Keratinocyte (primary cell): Measurements from ENCODE around the gene CAV2. TPM values are rescaled to one million over a fixed set of nuclear protein-coding genes. Genes with fewer than 3 reads are reported as not detected.

ENCODE experiments used
- DNase-seq: peaks from one replicate; pipeline ENCODE4 v3.0.0-alpha.2; 2011; ENCODE audit warnings: low read depth, missing footprints, low spot score
- FAIRE-seq: peaks from 2 replicates; lab custom pipeline; 2011; peaks lifted over from hg19 to GRCh38; lab: Jason Lieb, UNC
- H2AFZ ChIP-seq: 2 replicates; pipeline ENCODE4 v1.6.0; 2012; ENCODE audit warnings: low read length, control low read depth, inconsistent platforms; ENCODE audit not compliant: control insufficient read depth
- H3K27ac ChIP-seq: 2 replicates; pipeline ENCODE4 v1.5.1; 2011; ENCODE audit warnings: low read length; ENCODE audit not compliant: control insufficient read depth, insufficient read depth
- H3K27me3 ChIP-seq: 3 replicates; pipeline ENCODE4 v1.6.0; 2011; ENCODE audit warnings: low read length; ENCODE audit not compliant: control insufficient read depth, insufficient read depth; ENCODE audit errors: extremely low read depth
- H3K36me3 ChIP-seq, 2 experiments: 2 replicates in 1 of 2; 3 replicates in 1 of 2; pipeline ENCODE4 v1.5.1; 2011; ENCODE audit warnings: low read length in 2 of 2, mild to moderate bottlenecking in 1 of 2; ENCODE audit not compliant: control insufficient read depth in 2 of 2, insufficient read depth in 2 of 2; ENCODE audit errors: extremely low read depth in 1 of 2
- H3K4me1 ChIP-seq: 3 replicates; pipeline ENCODE4 v1.5.1; 2011; ENCODE audit warnings: low read length; ENCODE audit not compliant: control insufficient read depth, insufficient read depth; ENCODE audit errors: extremely low read depth
- H3K4me2 ChIP-seq: 3 replicates; pipeline ENCODE4 v1.6.0; 2011; ENCODE audit warnings: low read depth, low read length; ENCODE audit not compliant: control insufficient read depth, insufficient read depth; ENCODE audit errors: extremely low read depth
- H3K4me3 ChIP-seq, 3 experiments: fragments of 200-600 bp in 1 of 3; sonication (generic) in 1 of 3; 2 replicates in 2 of 3; 3 replicates in 1 of 3; pipeline ENCODE4 v1.5.1; 2011 to 2016; ENCODE audit warnings: low read length in 3 of 3, mild to moderate bottlenecking in 3 of 3, control low read depth in 2 of 3, inconsistent platforms in 1 of 3, low read depth in 1 of 3, mixed read lengths in 1 of 3, mixed run types in 1 of 3, moderate library complexity in 1 of 3; ENCODE audit not compliant: control insufficient read depth in 2 of 3, insufficient read depth in 2 of 3; ENCODE audit errors: extremely low read depth in 1 of 3
- H3K79me2 ChIP-seq: 2 replicates; pipeline ENCODE4 v1.6.0; 2012; ENCODE audit warnings: low read length; ENCODE audit not compliant: control insufficient read depth, insufficient read depth
- H3K9ac ChIP-seq: 3 replicates; pipeline ENCODE4 v1.6.0; 2011; ENCODE audit warnings: low read length; ENCODE audit not compliant: control insufficient read depth, insufficient read depth; ENCODE audit errors: extremely low read depth
- H3K9me1 ChIP-seq: 3 replicates; pipeline ENCODE4 v1.6.0; 2011; ENCODE audit warnings: low read length; ENCODE audit not compliant: control insufficient read depth, insufficient read depth; ENCODE audit errors: extremely low read depth
- H3K9me3 ChIP-seq: 2 replicates; pipeline ENCODE4 v1.5.1; 2012; ENCODE audit warnings: low read depth, low read length; ENCODE audit not compliant: control insufficient read depth
- H4K20me1 ChIP-seq: 3 replicates; pipeline ENCODE4 v1.6.0; 2011; ENCODE audit warnings: low read length; ENCODE audit not compliant: control insufficient read depth, insufficient read depth; ENCODE audit errors: extremely low read depth
- CTCF ChIP-seq, 3 experiments: IDR thresholded peaks in 1 of 3; conservative IDR thresholded peaks in 1 of 3; optimal IDR thresholded peaks in 1 of 3; 2 replicates in 2 of 3; 3 replicates in 1 of 3; pipeline versions ENCODE3 to v1.5.1; 2011; ENCODE audit warnings: low read length in 3 of 3, mild to moderate bottlenecking in 3 of 3, moderate library complexity in 2 of 3, control low read depth in 1 of 3, inconsistent platforms in 1 of 3; ENCODE audit not compliant: insufficient read depth in 2 of 3; ENCODE audit errors: extremely low read depth in 1 of 3
- EZH2 ChIP-seq: IDR thresholded peaks from one replicate; pipeline ENCODE4 v1.6.1; 2012; ENCODE audit warnings: inconsistent platforms, mild to moderate bottlenecking, low read length, moderate library complexity
- dilution Hi-C: fragments of 300-500 bp; cut with MboI; formaldehyde crosslinking; loops from one replicate; pipeline ENCODE4 v1.7.0; 2020; ENCODE audit warnings: low sequenced_read_pairs; ENCODE audit not compliant: extremely low pct_ligation_motif_present
- polyA plus RNA-seq, 5 experiments: library from polyadenylated mRNA; depleted of rRNA in 3 of 5; stranded (reverse) in 3 of 5; stranded (forward) in 1 of 5; unstranded in 1 of 5; fragments of >200 nt; gene quantifications; 1 replicate in 1 of 5; 2 replicates in 3 of 5; 3 replicates in 1 of 5; pipeline versions ENCODE4 v1.2.1 to v1.2.3, GENCODE V29; 2011 to 2012; ENCODE audit warnings: missing spikeins in 2 of 5, low read depth in 1 of 5, low replicate concordance in 1 of 5

Gene CAV2
- polyA plus RNA-seq, 1 donor (not counting 4 experiments of a cell fraction or from before 2014, with no cell fraction given) = 631 TPM

- peaks cover 39% of the 10 kb centered on the region for H4K20me1 ChIP-seq
- H2AFZ ChIP-seq = no peak overlapping the region
- H3K4me1 ChIP-seq = peaks cover 15% of the 10 kb centered on the region
- no peak for TF ChIP-seq EZH2
- TF ChIP-seq CTCF (optimal IDR thresholded peaks at IDR 0.05 in 1 of 3, IDR thresholded peaks at IDR 0.05 in 1 of 3, conservative IDR thresholded peaks at IDR 0.05 in 1 of 3; ENCODE audit: extremely low read depth in 1 of 3, insufficient read depth in 2 of 3, low read length in 3 of 3) = no peak
- DNase-seq (no peak), FAIRE-seq (no peak)
- peaks cover 30 to 60% of the 10 kb centered on the region in 2 experiments for H3K36me3 ChIP-seq
- H3K27ac ChIP-seq = no peak overlapping the region
- dilution Hi-C loops = no loop called here
- H3K4me3 ChIP-seq = no peak overlapping the region
- H3K9me3 ChIP-seq = no peaks in the 10 kb centered on the region
- H3K27me3 ChIP-seq = no peaks in the 10 kb centered on the region
- H3K79me2 ChIP-seq = peaks cover 95% of the 10 kb centered on the region
- H3K4me2 ChIP-seq = no peak overlapping the region
- H3K9ac ChIP-seq = no peak overlapping the region
- H3K9me1 ChIP-seq = no peaks in the 10 kb centered on the region
Measured at GRCh38 chr7:116541951-116542350, 42.4 kb downstream of the CAV2 start.

GRCh38 chr7:116542618-116543017 lies 43.1 kb downstream of the CAV2 start:
- TF ChIP-seq EZH2 (no peak), CTCF (optimal IDR thresholded peaks at IDR 0.05 in 1 of 3, IDR thresholded peaks at IDR 0.05 in 1 of 3, conservative IDR thresholded peaks at IDR 0.05 in 1 of 3; ENCODE audit: extremely low read depth in 1 of 3, insufficient read depth in 2 of 3, low read length in 3 of 3) (no peak)
- peaks cover 15% of the 10 kb centered on the region for H3K4me1 ChIP-seq
- peaks cover 95% of the 10 kb centered on the region for H3K79me2 ChIP-seq
- no peak overlapping the region for H3K9ac ChIP-seq
- H3K9me3 ChIP-seq = no peaks in the 10 kb centered on the region
- H4K20me1 ChIP-seq = peaks cover 39% of the 10 kb centered on the region
- DNase-seq = no peak
- dilution Hi-C loops = no loop called here
- no peak overlapping the region for H2AFZ ChIP-seq
- H3K4me2 ChIP-seq = no peak overlapping the region
- no peak for FAIRE-seq
- H3K27me3 ChIP-seq = no peaks in the 10 kb centered on the region
- H3K4me3 ChIP-seq = no peak overlapping the region
- H3K27ac ChIP-seq = peak overlapping the region; percentile 64
- H3K36me3 ChIP-seq = peaks cover 25 to 60% of the 10 kb centered on the region in 2 experiments
- H3K9me1 ChIP-seq = no peaks in the 10 kb centered on the region
